Neutrophil (primary cell): ENCODE measurements around the gene PPP2R5C.

ENCODE experiments used
- H3K27ac ChIP-seq: fragments of 200-600 bp; sonication (generic); 2 replicates; pipeline ENCODE4 v1.5.1; 2016; ENCODE audit warnings: mild to moderate bottlenecking, moderate library complexity
- H3K27me3 ChIP-seq: fragments of 200-600 bp; sonication (generic); 2 replicates; pipeline ENCODE4 v1.6.0; 2016; ENCODE audit warnings: mild to moderate bottlenecking
- H3K36me3 ChIP-seq: fragments of 200-600 bp; sonication (generic); 2 replicates; pipeline ENCODE4 v1.5.1; 2017
- H3K4me1 ChIP-seq, 2 experiments: fragments of 200-600 bp in 1 of 2; sonication (generic) in 1 of 2; 1 replicate in 1 of 2; 2 replicates in 1 of 2; pipeline versions ENCODE4 v1.5.1 to v1.6.1; 2013 to 2016; ENCODE audit warnings: low read depth in 1 of 2, low read length in 1 of 2, mild to moderate bottlenecking in 1 of 2, moderate library complexity in 1 of 2; ENCODE audit not compliant: control insufficient read depth in 1 of 2, insufficient read depth in 1 of 2
- H3K4me3 ChIP-seq, 2 experiments: fragments of 200-600 bp in 1 of 2; sonication (generic) in 1 of 2; 1 replicate in 1 of 2; 2 replicates in 1 of 2; pipeline ENCODE4 v1.5.1; 2013 to 2016; ENCODE audit warnings: low read depth in 1 of 2, low read length in 1 of 2, mild to moderate bottlenecking in 1 of 2, moderate library complexity in 1 of 2
- H3K9me3 ChIP-seq: fragments of 200-600 bp; sonication (generic); 2 replicates; pipeline ENCODE4 v1.5.1; 2016
- TF ChIP-seq, protein P1 (sequence below): fragments of 200-600 bp; sonication (generic); IDR thresholded peaks from 2 replicates; pipeline ENCODE4 v1.5.1; 2016; ENCODE audit warnings: antibody characterized with exemption

PPP2R5C gene

DNA sequence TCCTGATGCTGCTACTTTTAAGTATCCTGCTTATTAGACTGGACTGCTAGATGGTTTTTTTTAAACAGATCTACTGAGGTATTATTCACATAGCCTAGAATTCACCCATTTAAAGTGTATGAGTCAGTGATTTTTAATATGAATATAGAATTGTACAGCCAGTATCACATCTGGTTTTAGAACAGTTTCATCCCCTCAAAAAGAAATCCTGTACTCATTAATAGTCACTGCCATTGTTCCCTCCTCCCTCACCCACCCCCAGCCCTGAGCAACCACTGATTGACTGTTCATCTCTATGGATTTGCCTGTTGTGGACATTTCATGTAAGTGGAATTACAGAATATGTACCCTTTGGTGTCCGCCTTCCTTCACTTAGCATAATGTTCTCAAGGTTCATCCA, 98.4 kb downstream of the PPP2R5C start:
- Histone ChIP-seq H3K27me3 (no peaks in the 10 kb centered on the region), H3K9me3 (no peaks in the 10 kb centered on the region), H3K36me3 (peaks cover 40% of the 10 kb centered on the region), H3K4me1 (peaks cover 24% of the 10 kb centered on the region in 2 experiments), H3K27ac (no peak overlapping the region), H3K4me3 (no peak overlapping the region)
- TF ChIP-seq, protein P1, sequence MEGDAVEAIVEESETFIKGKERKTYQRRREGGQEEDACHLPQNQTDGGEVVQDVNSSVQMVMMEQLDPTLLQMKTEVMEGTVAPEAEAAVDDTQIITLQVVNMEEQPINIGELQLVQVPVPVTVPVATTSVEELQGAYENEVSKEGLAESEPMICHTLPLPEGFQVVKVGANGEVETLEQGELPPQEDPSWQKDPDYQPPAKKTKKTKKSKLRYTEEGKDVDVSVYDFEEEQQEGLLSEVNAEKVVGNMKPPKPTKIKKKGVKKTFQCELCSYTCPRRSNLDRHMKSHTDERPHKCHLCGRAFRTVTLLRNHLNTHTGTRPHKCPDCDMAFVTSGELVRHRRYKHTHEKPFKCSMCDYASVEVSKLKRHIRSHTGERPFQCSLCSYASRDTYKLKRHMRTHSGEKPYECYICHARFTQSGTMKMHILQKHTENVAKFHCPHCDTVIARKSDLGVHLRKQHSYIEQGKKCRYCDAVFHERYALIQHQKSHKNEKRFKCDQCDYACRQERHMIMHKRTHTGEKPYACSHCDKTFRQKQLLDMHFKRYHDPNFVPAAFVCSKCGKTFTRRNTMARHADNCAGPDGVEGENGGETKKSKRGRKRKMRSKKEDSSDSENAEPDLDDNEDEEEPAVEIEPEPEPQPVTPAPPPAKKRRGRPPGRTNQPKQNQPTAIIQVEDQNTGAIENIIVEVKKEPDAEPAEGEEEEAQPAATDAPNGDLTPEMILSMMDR, result no peak

DNA sequence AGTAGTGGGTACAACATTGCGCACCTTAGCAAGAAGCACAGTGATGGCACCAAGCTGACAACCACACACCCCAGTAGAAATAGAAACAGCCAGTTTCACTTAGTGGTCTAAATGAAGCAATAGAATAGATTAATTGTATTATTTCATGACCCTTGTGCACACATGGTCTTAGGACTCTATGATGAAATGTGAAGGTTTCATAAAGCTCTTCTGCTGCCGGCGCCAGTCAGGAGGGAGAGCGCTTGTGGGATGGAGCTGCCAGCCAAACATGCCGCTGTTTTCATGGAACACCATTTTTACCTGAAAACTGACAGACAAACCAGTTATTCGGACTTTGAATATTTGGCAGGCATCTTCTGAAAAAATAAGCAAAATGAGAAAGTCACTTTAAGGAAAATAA, 100.0 kb downstream of the PPP2R5C start:
- Histone ChIP-seq H3K9me3 (no peaks in the 10 kb centered on the region), H3K27me3 (no peaks in the 10 kb centered on the region), H3K36me3 (peaks cover 46% of the 10 kb centered on the region), H3K27ac (no peak overlapping the region), H3K4me3 (no peak overlapping the region), H3K4me1 (peaks cover 8 to 9% of the 10 kb centered on the region in 2 experiments)
- TF ChIP-seq, protein P1, result no peak

DNA sequence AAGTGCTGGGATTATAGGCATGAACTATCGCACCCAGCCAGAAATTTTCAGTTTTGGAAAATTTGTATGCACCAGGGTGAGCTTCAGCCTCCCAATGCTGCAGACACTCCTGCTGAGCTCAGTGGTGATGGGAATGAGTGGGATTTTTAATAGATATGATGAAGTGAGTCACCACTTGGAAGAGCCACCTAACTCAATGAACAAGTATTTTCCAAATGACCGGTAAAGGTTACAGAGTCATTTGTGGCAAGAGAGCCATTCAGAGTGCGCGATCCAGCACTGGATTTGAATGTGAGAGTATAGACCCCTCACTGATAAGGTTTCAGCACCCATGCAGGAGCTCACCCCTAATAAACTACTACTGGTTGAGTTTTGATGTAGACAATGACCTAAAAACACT, 100.7 kb downstream of the PPP2R5C start:
- Histone ChIP-seq H3K27ac (no peak overlapping the region), H3K36me3 (peaks cover 40% of the 10 kb centered on the region), H3K4me3 (no peak overlapping the region), H3K4me1 (peaks cover 1 to 2% of the 10 kb centered on the region in 2 experiments), H3K9me3 (no peaks in the 10 kb centered on the region), H3K27me3 (no peaks in the 10 kb centered on the region)
- TF ChIP-seq, protein P1, result no peak

DNA sequence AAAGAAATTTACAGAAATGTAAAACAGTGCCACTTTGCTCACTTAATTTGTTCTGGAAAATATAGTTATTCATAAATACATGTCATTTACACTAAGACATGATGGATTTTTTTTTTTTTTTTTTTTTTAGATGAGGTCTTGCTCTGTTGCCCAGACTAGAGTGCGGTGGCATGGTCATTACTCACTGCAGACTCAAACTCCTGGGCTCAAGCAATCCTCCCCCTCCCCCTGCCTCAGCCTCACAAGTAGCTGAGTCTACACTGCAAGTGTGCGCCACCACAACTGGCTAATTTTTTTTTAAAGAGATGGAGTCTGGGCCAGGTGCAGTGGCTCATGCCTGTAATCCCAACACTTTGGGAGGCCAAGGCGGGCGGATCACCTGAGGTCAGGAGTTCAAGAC, 101.2 kb downstream of the PPP2R5C start:
- Histone ChIP-seq H3K4me1 (no peaks in the 10 kb centered on the region), H3K27me3 (no peaks in the 10 kb centered on the region), H3K9me3 (no peaks in the 10 kb centered on the region), H3K36me3 (peaks cover 34% of the 10 kb centered on the region), H3K4me3 (no peak overlapping the region), H3K27ac (no peak overlapping the region)
- TF ChIP-seq, protein P1, result no peak

DNA sequence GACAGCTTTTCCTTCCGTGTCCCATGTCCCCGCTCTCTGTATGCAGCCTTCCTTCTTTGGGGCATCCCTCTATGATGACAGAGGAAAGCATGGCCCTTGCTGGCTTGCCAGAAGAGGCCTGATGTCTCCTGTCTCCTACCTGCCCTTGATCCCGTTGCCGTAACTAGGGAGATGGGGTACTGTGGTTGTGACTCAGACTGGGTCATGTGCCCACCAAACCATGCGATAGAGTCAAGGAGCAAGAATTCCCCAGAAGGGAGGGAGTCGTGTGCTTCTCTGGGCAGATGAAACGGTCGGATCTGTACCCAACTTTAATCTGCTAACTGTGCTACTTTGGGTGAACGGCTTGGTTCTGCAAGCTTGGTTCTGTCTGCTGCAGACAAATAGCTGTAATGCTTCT, 103.8 kb downstream of the PPP2R5C start:
- TF ChIP-seq, protein P1, result no peak
- H3K9me3 ChIP-seq, result no peaks in the 10 kb centered on the region
- H3K36me3 ChIP-seq, result peaks cover 22% of the 10 kb centered on the region
- H3K27me3 ChIP-seq, result no peaks in the 10 kb centered on the region
- no peak overlapping the region for H3K27ac ChIP-seq
- H3K4me1 ChIP-seq, result no peaks in the 10 kb centered on the region
- H3K4me3 ChIP-seq, result no peak overlapping the region

DNA sequence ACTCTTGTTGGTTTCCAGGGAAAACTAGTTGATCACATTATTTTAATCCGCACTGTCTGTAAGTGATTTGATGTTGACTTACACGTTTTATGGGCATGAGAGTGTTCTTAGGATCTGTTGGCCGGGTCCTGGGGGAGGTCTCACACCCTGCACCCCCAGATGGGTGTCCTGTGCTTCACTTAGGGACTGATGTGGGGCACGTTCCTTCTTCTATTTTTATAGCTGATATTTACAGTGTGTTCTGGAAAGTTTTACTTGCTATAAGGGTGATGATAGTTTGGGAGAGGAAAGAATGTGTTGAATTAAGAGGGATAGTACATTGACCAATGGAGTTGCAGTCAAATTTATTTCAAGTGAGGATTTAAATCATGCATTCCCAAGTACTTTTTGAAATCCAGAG, 106.3 kb downstream of the PPP2R5C start:
- no peaks in the 10 kb centered on the region for H3K27me3 ChIP-seq
- H3K4me3 ChIP-seq, result no peak overlapping the region
- H3K36me3 ChIP-seq, result peaks cover 17% of the 10 kb centered on the region
- no peak overlapping the region for H3K27ac ChIP-seq
- no peaks in the 10 kb centered on the region for H3K4me1 ChIP-seq
- H3K9me3 ChIP-seq, result no peaks in the 10 kb centered on the region
- TF ChIP-seq, protein P1, result no peak
